WI38 (cell line): ENCODE results near the gene STEAP3.

ENCODE experiments used
- H3K4me3 ChIP-seq: 2 replicates; pipeline ENCODE4 v1.5.1; 2011; ENCODE audit warnings: low read depth, mild to moderate bottlenecking, control low read depth, low read length
- TF ChIP-seq, protein P1 (sequence below): IDR thresholded peaks from 2 replicates; pipeline ENCODE4 v1.5.1; 2012; ENCODE audit warnings: low read depth, mild to moderate bottlenecking, control low read depth, low read length

Gene STEAP3

DNA sequence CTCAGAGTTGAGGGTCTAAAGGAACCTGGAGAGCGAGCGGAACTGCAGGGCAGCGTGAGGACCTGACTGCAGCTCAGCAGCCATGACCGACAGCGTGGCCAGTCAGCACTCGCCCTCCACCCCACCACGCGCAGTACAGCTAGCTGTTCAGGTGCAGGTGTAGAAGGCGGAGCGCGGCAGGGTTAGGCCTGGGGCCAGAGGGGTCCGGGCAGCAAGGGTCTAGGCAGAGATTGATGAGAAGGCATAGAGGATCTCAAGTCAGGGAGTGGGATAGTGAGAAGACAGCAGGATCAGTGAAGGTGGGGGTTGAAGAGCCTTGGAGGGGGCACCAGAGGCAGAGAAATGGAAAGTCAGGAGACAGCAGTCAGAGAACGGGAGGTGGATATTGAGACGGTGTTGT, 71.0 kb downstream of the STEAP3 start:
- H3K4me3 ChIP-seq: no peak overlapping the region
- TF ChIP-seq, protein P1, sequence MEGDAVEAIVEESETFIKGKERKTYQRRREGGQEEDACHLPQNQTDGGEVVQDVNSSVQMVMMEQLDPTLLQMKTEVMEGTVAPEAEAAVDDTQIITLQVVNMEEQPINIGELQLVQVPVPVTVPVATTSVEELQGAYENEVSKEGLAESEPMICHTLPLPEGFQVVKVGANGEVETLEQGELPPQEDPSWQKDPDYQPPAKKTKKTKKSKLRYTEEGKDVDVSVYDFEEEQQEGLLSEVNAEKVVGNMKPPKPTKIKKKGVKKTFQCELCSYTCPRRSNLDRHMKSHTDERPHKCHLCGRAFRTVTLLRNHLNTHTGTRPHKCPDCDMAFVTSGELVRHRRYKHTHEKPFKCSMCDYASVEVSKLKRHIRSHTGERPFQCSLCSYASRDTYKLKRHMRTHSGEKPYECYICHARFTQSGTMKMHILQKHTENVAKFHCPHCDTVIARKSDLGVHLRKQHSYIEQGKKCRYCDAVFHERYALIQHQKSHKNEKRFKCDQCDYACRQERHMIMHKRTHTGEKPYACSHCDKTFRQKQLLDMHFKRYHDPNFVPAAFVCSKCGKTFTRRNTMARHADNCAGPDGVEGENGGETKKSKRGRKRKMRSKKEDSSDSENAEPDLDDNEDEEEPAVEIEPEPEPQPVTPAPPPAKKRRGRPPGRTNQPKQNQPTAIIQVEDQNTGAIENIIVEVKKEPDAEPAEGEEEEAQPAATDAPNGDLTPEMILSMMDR: no peak

DNA sequence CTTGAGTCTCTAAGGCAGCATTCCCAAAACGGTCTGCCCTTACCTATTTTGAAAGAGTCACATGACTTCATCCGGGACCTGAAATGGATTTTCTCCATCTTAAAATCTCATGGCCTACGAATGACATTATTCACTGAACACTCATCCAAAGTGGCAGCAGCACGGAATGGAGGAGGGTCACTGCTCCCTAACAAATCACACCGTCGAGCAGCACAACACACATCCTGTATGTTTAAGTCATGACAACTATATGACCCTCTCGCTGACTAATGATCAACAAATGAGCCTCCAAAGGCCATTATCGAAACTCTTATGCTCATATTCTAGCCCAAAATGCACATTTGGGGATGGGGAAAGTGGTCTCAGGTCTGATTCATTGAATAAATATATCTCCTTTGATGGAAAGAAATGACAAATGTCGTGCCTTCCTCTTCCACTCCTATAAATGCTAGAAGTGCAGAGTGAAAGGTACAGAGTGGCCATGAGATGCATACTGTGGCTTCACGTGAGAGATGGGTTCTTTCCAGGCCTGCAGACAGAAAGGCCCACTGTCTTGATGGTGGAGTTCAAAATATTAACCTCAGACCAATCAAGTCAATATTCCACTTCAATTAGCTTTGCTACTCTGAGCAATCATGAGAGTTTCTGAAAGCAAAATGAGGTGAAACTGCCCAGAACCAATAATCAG, 72.2 kb downstream of the STEAP3 start:
- TF ChIP-seq, protein P1: no peak

DNA sequence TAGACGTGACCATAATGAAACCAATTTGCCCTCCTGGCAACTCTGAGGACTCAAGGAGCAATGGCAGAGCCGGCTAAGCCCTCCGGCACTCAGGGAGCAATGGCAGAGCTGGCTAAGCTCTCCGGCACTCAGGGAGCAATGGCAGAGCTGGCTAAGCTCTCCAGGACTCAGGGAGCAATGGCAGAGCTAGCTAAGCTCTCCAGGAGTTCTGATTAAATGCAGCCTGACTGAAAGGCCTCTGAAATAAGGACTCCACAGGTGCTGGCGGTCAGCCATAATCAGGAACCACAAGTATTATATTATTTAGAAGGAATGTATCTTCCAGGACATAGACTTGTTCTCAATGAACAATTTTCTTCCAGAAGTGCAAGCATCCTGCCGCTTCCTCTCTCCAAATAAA, 77.8 kb downstream of the STEAP3 start:
- H3K4me3 ChIP-seq: no peak overlapping the region
- TF ChIP-seq, protein P1: no peak

More for the DNA sequence above, 72.2 kb downstream of the STEAP3 start:
- no peak overlapping the region for H3K4me3 ChIP-seq

DNA sequence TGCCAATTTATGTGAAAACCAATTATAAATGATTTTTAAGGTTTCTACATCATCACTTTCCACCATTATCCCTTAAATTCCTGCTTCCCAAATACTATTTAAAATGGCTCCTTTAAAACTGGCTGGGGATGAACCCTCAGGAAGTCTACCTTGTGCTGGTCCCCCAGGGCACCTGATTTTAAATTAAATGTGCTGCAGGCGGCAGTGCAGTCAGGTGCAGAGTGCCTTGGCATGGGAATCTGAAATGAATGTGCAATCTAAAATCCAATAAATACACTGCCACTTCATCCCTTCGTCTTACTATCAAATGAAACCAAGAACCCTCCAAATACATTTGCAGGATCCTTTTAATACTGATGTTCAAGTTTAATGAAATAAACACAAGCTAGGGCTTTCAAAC, 81.2 kb downstream of the STEAP3 start:
- no peak overlapping the region for H3K4me3 ChIP-seq
- TF ChIP-seq, protein P1: no peak

DNA sequence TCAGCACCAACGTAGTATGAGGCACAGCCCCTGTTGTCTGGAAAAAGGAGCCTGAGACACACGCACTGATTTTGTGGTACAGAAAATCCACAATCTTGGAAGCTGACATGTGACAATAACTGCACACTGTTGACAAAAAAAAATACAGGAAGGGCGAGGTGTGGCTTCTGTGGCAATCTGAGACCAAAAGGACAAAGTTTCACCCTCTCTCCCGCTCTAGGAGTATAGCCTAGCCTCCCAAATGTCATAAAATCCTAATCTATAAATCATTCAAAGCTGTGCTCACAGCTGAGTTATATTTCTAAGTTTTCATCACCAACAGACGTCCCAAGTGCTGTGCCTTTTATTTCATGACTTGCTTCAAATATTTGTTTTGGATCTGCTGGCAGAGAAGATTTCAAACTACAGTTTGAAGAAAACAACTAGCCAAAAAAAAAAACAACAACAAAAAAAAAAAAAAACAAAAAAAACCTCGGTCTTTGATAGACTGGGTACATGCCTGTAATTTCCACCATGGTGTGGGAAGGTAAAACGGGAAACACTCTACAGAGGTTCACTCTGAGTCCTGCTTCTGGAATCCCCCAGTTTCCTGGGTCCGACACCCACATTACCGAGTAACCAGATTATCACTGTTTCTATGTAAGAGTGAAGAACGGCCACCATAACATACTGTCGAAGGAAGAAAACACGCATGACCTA, 82.0 kb downstream of the STEAP3 start:
- TF ChIP-seq, protein P1: no peak
- no peak overlapping the region for H3K4me3 ChIP-seq

DNA sequence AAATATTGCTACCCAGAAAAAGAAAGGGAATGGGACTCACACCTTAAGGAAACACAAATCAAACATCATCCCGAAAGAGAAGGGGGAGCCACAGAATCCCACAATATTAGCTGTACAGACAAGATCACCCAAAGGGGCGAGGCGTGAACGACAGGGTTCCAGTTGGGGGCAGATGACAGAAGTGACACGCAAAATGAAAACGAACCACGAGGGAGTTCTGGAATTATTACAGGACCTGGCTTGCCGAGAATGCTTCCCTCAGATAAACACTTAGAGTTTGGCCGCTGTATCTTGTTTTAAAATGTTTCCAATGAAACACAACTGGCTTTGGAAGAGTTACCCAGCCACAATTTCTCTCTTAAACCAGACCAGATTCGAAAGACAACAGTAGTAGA, 82.6 kb downstream of the STEAP3 start:
- no peak overlapping the region for H3K4me3 ChIP-seq
- TF ChIP-seq, protein P1: no peak

DNA sequence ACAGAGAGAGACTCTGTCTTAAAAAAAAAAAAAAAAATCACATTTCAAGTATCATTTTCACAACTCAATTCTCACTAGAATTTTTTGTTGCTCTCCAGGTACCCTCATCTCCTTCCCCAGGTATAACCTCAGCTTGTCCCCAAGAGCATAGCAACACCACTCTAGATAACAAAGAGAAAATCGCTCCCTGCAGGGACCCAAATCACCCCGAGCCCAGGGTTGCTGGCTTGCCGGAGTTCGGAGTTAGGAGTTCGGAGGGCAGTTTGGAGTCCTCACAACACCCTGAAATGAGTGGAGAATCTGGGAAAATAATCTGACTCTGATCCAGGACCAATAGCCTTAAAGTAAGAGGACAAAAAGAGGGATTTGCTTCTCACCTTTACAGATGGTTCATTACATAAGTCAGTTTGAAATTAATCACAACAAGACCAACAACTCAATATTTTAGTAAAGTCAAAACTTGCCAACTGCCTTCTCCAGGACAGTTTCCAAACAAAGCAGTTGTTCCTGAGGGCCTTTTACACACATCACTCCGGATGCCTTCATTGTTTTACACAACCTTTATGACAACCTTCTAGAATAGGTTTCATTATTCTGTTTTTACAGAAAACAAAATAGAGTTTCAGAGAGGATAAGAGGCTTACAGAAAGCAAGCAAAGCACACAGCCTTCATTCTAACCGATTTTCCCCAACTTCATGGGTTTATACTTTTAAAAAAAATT, 83.9 kb downstream of the STEAP3 start:
- H3K4me3 ChIP-seq: no peak overlapping the region
- TF ChIP-seq, protein P1: no peak
